Activated effector memory CD4-positive, alpha-beta T cell treated with Interleukin-2 at 50 U/mL for 16 hours (primary cell): Measurements from ENCODE around the gene RICTOR.

Experiments used
- DNase-seq: peaks from one replicate; pipeline ENCODE4 v3.0.0-alpha.2; 2020

The RICTOR gene

GRCh38 chr5:39099831-39100230 lies 25.6 kb upstream of the RICTOR start:
- no peak for DNase-seq

- DNase-seq: no peak
These were observed 19.2 kb upstream of the RICTOR start for GRCh38 chr5:39093352-39093751.

- no peak for DNase-seq
These were observed 18.6 kb upstream of the RICTOR start for GRCh38 chr5:39092581-39093351.

- no peak for DNase-seq
These were observed 17.9 kb upstream of the RICTOR start for GRCh38 chr5:39091940-39092580.

- no peak for DNase-seq
These were observed 9.8 kb upstream of the RICTOR start for GRCh38 chr5:39083968-39084367.

- no peak for DNase-seq
These were observed 8.8 kb upstream of the RICTOR start for GRCh38 chr5:39082995-39083394.

GRCh38 chr5:39080597-39081204 lies 6.5 kb upstream of the RICTOR start:
- no peak for DNase-seq

- no peak for DNase-seq
These were observed 6.0 kb upstream of the RICTOR start for GRCh38 chr5:39080168-39080567.

- DNase-seq: no peak
These were observed 4.9 kb upstream of the RICTOR start for GRCh38 chr5:39079147-39079546.

GRCh38 chr5:39076757-39077728 lies 2.8 kb upstream of the RICTOR start:
- no peak for DNase-seq

GRCh38 chr5:39076101-39076756 lies 2.0 kb upstream of the RICTOR start:
- no peak for DNase-seq

GRCh38 chr5:39073767-39074016 lies 507 bp downstream of the RICTOR start:
- no peak for DNase-seq

- DNase-seq: peak; percentile 57
These were observed 1.1 kb downstream of the RICTOR start for GRCh38 chr5:39072925-39073766.

- DNase-seq: no peak
These were observed 6.1 kb downstream of the RICTOR start for GRCh38 chr5:39068099-39068498.

- no peak for DNase-seq
These were observed 9.7 kb downstream of the RICTOR start for GRCh38 chr5:39064450-39064849.

GRCh38 chr5:39063037-39063436 lies 11.2 kb downstream of the RICTOR start:
- no peak for DNase-seq

GRCh38 chr5:39062530-39062929 lies 11.7 kb downstream of the RICTOR start:
- no peak for DNase-seq

- DNase-seq: no peak
These were observed 12.1 kb downstream of the RICTOR start for GRCh38 chr5:39062104-39062503.

GRCh38 chr5:39059064-39059463 lies 15.1 kb downstream of the RICTOR start:
- no peak for DNase-seq

GRCh38 chr5:39058178-39058921 lies 15.8 kb downstream of the RICTOR start:
- DNase-seq: no peak

- no peak for DNase-seq
These were observed 16.5 kb downstream of the RICTOR start for GRCh38 chr5:39057734-39058133.
